Colonic mucosa (tissue), 4 donors: ENCODE results near the gene DSCAML1. TPM values are rescaled to one million over a fixed set of nuclear protein-coding genes. Genes with fewer than 3 reads are reported as not detected.

Source experiments
- DNase-seq: peaks from one replicate; pipeline ENCODE4 v3.0.0-alpha.2; 2020
- H3K27ac ChIP-seq: fragments of 200-600 bp; one replicate; pipeline ENCODE4 v1.8.0; 2021
- H3K27me3 ChIP-seq: fragments of 200-600 bp; one replicate; pipeline ENCODE4 v1.8.0; 2021
- H3K36me3 ChIP-seq: fragments of 200-600 bp; one replicate; pipeline ENCODE4 v1.8.0; 2021
- H3K4me1 ChIP-seq: fragments of 200-600 bp; one replicate; pipeline ENCODE4 v1.8.0; 2021; ENCODE audit warnings: mild to moderate bottlenecking
- H3K4me3 ChIP-seq: fragments of 200-600 bp; one replicate; pipeline ENCODE4 v1.8.0; 2021
- H3K9ac ChIP-seq, 2 donors: one replicate each; pipeline ENCODE4 v1.7.0; 2013; ENCODE audit warnings: control low read depth in 2 of 2, low read depth in 2 of 2, low read length in 2 of 2
- H3K9me3 ChIP-seq: fragments of 200-600 bp; one replicate; pipeline ENCODE4 v1.8.0; 2021
- CTCF ChIP-seq: fragments of 200-600 bp; IDR thresholded peaks from one replicate; pipeline ENCODE4 v1.8.0; 2022; ENCODE audit warnings: antibody characterized with exemption, mild to moderate bottlenecking
- intact Hi-C: fragments of 100-400 bp; cut with DNase I; formaldehyde crosslinking; loops from one replicate; pipeline ENCODE4 v1.14.1; 2022
- total RNA-seq, 2 donors: library from RNA; stranded (reverse); fragmentation: NEBNext Ultra II Directional in 1 of 2; extraction: Animal tissue kit (Norgen Biotek cat#: 25700) in 1 of 2; gene quantifications; one replicate each; pipeline ENCODE4 v1.2.1, GENCODE V29; 2021
- donor health status: healthy.
- donor health status: DM: no; HTN: no; CAD: no.
- donor health status: DM: no; HTN: no; CAD: no.

The DSCAML1 gene
- total RNA-seq, 2 donors from 2014 or later: 1.2 to 4.3 TPM

GRCh38 chr11:117462864-117463247, 334.2 kb downstream of the DSCAML1 start:
- Histone ChIP-seq H3K4me1 (no peaks in the 10 kb centered on the region), H3K9ac (no peak overlapping the region), H3K27me3 (no peaks in the 10 kb centered on the region), H3K9me3 (no peaks in the 10 kb centered on the region), H3K27ac (no peak overlapping the region), H3K4me3 (no peak overlapping the region), H3K36me3 (no peaks in the 10 kb centered on the region)
- no peak for TF ChIP-seq CTCF
- DNase-seq: no peak
- intact Hi-C loops: no loop called here

GRCh38 chr11:117462183-117462863, 334.7 kb downstream of the DSCAML1 start:
- Histone ChIP-seq H3K27me3 (no peaks in the 10 kb centered on the region), H3K36me3 (no peaks in the 10 kb centered on the region), H3K4me1 (no peaks in the 10 kb centered on the region), H3K27ac (no peak overlapping the region), H3K9me3 (no peaks in the 10 kb centered on the region), H3K4me3 (no peak overlapping the region), H3K9ac (no peak overlapping the region)
- TF ChIP-seq CTCF: no peak
- intact Hi-C loops: no loop called here
- DNase-seq: no peak

GRCh38 chr11:117461396-117462182, 335.4 kb downstream of the DSCAML1 start:
- no peak for TF ChIP-seq CTCF
- no peak overlapping the region for H3K9ac ChIP-seq
- H3K27me3 ChIP-seq: no peaks in the 10 kb centered on the region
- H3K36me3 ChIP-seq: no peaks in the 10 kb centered on the region
- no peak overlapping the region for H3K27ac ChIP-seq
- H3K4me1 ChIP-seq: no peaks in the 10 kb centered on the region
- H3K4me3 ChIP-seq: no peak overlapping the region
- DNase-seq: no peak
- intact Hi-C loops: no loop called here
- H3K9me3 ChIP-seq: no peaks in the 10 kb centered on the region

- no peak overlapping the region for H3K27ac ChIP-seq
- no peaks in the 10 kb centered on the region for H3K9me3 ChIP-seq
- DNase-seq: no peak
- TF ChIP-seq CTCF: no peak
- H3K4me3 ChIP-seq: no peak overlapping the region
- H3K27me3 ChIP-seq: no peaks in the 10 kb centered on the region
- no peaks in the 10 kb centered on the region for H3K4me1 ChIP-seq
- no peaks in the 10 kb centered on the region for H3K36me3 ChIP-seq
- intact Hi-C loops: no loop called here
- no peak overlapping the region for H3K9ac ChIP-seq
These were observed 337.1 kb downstream of the DSCAML1 start for GRCh38 chr11:117459979-117460300.

- H3K27ac ChIP-seq: no peak overlapping the region
- no peak for TF ChIP-seq CTCF
- H3K4me1 ChIP-seq: no peaks in the 10 kb centered on the region
- no peak overlapping the region for H3K9ac ChIP-seq
- DNase-seq: no peak
- H3K27me3 ChIP-seq: no peaks in the 10 kb centered on the region
- no peaks in the 10 kb centered on the region for H3K9me3 ChIP-seq
- H3K36me3 ChIP-seq: no peaks in the 10 kb centered on the region
- no peak overlapping the region for H3K4me3 ChIP-seq
- intact Hi-C loops: no loop called here
These were observed 337.7 kb downstream of the DSCAML1 start for GRCh38 chr11:117459123-117459978.
